SIG-M5 treated with dmso at 0.1 percent for 504 hours (cell line): ENCODE results near the gene RPS6KA2.
A peak's percentile ranks its signal among the peaks of the same experiment; 100 is the strongest.

Experiments used
- DNase-seq: peaks from one replicate; lab custom pipeline; 2025; ENCODE audit not compliant: unreplicated experiment; lab: John Stamatoyannopoulos, UW

Gene RPS6KA2

GRCh38 chr6:166434336-166434735 is 192.7 kb downstream of the RPS6KA2 start:
- DNase-seq: no peak

GRCh38 chr6:166433096-166433495 is 194.0 kb downstream of the RPS6KA2 start:
- no peak for DNase-seq

- no peak for DNase-seq
These were observed 196.8 kb downstream of the RPS6KA2 start for GRCh38 chr6:166430269-166430668.

GRCh38 chr6:166424431-166424830 is 202.6 kb downstream of the RPS6KA2 start:
- DNase-seq: no peak

- no peak for DNase-seq
These were observed 203.3 kb downstream of the RPS6KA2 start for GRCh38 chr6:166423781-166424180.

- DNase-seq: no peak
These were observed 203.9 kb downstream of the RPS6KA2 start for GRCh38 chr6:166423051-166423745.

- DNase-seq: no peak
These were observed 204.7 kb downstream of the RPS6KA2 start for GRCh38 chr6:166422201-166422940.

GRCh38 chr6:166420351-166420750 is 206.7 kb downstream of the RPS6KA2 start:
- peak; percentile 42 for DNase-seq

GRCh38 chr6:166419717-166420116 is 207.3 kb downstream of the RPS6KA2 start:
- no peak for DNase-seq

GRCh38 chr6:166419286-166419685 is 207.8 kb downstream of the RPS6KA2 start:
- no peak for DNase-seq

- DNase-seq: no peak
These were observed 208.3 kb downstream of the RPS6KA2 start for GRCh38 chr6:166418691-166419143.

GRCh38 chr6:166417285-166417691 is 209.8 kb downstream of the RPS6KA2 start:
- no peak for DNase-seq

GRCh38 chr6:166415833-166416347 is 211.2 kb downstream of the RPS6KA2 start:
- DNase-seq: no peak

GRCh38 chr6:166415306-166415705 is 211.7 kb downstream of the RPS6KA2 start:
- no peak for DNase-seq

GRCh38 chr6:166413491-166413951 is 213.5 kb downstream of the RPS6KA2 start:
- DNase-seq: no peak

GRCh38 chr6:166412911-166413384 is 214.1 kb downstream of the RPS6KA2 start:
- no peak for DNase-seq

GRCh38 chr6:166412156-166412910 is 214.7 kb downstream of the RPS6KA2 start:
- no peak for DNase-seq

GRCh38 chr6:166411721-166412151 is 215.3 kb downstream of the RPS6KA2 start:
- DNase-seq: no peak

GRCh38 chr6:166411271-166411670 is 215.8 kb downstream of the RPS6KA2 start:
- no peak for DNase-seq

GRCh38 chr6:166410426-166410935 is 216.6 kb downstream of the RPS6KA2 start:
- DNase-seq: no peak
